ENCODE measurements around the gene FBLN2. TPM values are rescaled to one million over a fixed set of nuclear protein-coding genes. Genes with fewer than 3 reads are reported as not detected.

The FBLN2 gene
- polyA plus RNA-seq, 1 donor (not counting 4 experiments of a cell fraction or from before 2014, with no cell fraction given): 0.72 TPM

DNA sequence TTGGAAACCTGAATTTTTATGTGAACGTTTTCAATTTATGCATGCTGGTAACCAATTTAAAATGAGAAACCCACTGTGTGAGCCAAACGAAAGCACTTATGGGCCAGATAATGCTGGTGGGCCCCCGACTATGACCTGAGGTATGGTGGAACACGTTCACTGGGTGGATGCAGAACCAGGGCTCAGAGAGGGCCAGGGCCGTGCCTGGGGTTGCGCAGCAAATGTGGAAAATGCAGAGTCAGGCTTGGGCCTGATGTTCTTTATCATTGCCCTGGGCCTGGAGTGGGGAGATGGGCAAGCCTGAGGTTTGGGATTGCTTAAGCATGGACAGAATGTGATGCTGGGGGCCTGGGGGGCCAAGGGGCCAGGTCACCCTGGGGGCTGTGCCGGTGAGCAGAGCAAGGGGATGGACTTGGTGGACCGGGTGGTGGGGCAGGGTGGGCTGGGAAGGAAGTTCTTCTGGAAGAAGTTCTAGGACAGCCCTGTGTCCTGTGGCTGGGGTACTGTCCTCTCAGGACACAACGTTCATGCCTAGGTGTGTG, 17.9 kb downstream of the FBLN2 start:
- H3K27me3 ChIP-seq (ENCODE audit: control insufficient read depth, extremely low read depth, insufficient read depth, low read length): peaks cover 7% of the 10 kb centered on the region
- H4K20me1 ChIP-seq (ENCODE audit: control insufficient read depth, extremely low read depth, insufficient read depth, low read length): no peaks in the 10 kb centered on the region
- FAIRE-seq: no peak

DNA sequence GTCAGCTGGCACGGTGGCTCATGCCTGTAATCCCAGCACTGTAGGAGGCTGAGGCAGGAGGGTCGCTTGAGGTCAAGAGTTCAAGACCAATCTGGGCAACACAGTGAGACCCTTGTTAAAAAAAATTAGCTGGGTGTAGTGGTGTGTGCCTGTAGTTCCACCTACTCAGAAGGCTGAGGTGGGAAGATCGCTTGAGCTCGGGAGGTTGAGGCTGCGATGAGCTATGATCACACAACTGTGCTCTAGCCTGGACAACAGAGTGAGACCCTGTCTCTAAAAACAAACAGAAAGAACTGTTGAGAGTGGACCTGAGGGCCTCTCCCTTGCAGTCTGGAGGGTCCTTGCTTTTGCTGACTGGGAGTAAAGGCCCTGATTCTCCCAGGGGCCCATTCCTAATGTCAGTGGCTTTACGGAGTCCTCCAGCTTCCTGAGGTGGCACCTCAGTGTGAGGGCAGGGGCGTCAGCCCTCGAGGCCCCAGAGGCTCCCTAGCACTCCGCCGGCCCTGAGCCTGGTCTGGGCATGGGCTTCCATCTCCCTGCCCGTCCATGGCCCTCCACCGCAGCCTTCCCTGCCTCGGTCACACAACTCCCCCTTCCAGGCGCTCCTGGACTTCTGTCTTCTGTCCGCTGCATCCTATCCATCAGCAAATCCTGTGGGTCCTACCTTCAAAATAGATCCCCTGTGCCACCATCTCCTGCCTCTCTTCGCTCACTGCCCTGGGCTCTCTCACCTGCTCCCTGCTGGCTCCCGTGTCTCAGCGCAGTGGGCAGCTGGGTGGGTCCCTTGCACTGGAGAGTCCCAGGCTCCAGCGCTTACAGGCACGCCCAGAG, 19.0 kb downstream of the FBLN2 start:
- Histone ChIP-seq H3K4me1 (ENCODE audit: control insufficient read depth, extremely low read depth, insufficient read depth, low read length) (no peaks in the 10 kb centered on the region), H3K9me3 (ENCODE audit: control insufficient read depth, low read depth, low read length) (no peaks in the 10 kb centered on the region), H3K4me3 (ENCODE audit: control insufficient read depth in 2 of 3, extremely low read depth in 1 of 3, insufficient read depth in 2 of 3, low read depth in 1 of 3, low read length in 3 of 3) (no peak overlapping the region), H4K20me1 (ENCODE audit: control insufficient read depth, extremely low read depth, insufficient read depth, low read length) (no peaks in the 10 kb centered on the region), H3K27ac (ENCODE audit: control insufficient read depth, insufficient read depth, low read length) (no peak overlapping the region), H3K79me2 (ENCODE audit: control insufficient read depth, insufficient read depth, low read length) (no peaks in the 10 kb centered on the region), H3K4me2 (ENCODE audit: control insufficient read depth, extremely low read depth, insufficient read depth, low read depth, low read length) (no peak overlapping the region), H3K9me1 (ENCODE audit: control insufficient read depth, extremely low read depth, insufficient read depth, low read length) (no peaks in the 10 kb centered on the region), H2AFZ (ENCODE audit: control insufficient read depth, low read length) (no peak overlapping the region), H3K36me3 (ENCODE audit: control insufficient read depth in 2 of 2, extremely low read depth in 1 of 2, insufficient read depth in 2 of 2, low read length in 2 of 2) (no peaks in the 10 kb centered on the region), H3K27me3 (ENCODE audit: control insufficient read depth, extremely low read depth, insufficient read depth, low read length) (peaks cover 7% of the 10 kb centered on the region), H3K9ac (ENCODE audit: control insufficient read depth, extremely low read depth, insufficient read depth, low read length) (no peak overlapping the region)
- no peak for TF ChIP-seq EZH2 (IDR thresholded peaks at IDR 0.05; ENCODE audit: low read length)
- TF ChIP-seq, protein P1, sequence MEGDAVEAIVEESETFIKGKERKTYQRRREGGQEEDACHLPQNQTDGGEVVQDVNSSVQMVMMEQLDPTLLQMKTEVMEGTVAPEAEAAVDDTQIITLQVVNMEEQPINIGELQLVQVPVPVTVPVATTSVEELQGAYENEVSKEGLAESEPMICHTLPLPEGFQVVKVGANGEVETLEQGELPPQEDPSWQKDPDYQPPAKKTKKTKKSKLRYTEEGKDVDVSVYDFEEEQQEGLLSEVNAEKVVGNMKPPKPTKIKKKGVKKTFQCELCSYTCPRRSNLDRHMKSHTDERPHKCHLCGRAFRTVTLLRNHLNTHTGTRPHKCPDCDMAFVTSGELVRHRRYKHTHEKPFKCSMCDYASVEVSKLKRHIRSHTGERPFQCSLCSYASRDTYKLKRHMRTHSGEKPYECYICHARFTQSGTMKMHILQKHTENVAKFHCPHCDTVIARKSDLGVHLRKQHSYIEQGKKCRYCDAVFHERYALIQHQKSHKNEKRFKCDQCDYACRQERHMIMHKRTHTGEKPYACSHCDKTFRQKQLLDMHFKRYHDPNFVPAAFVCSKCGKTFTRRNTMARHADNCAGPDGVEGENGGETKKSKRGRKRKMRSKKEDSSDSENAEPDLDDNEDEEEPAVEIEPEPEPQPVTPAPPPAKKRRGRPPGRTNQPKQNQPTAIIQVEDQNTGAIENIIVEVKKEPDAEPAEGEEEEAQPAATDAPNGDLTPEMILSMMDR (optimal IDR thresholded peaks at IDR 0.05 in 1 of 3, IDR thresholded peaks at IDR 0.05 in 1 of 3, conservative IDR thresholded peaks at IDR 0.05 in 1 of 3; ENCODE audit: extremely low read depth in 1 of 3, insufficient read depth in 2 of 3, low read length in 3 of 3): no peak
- no peak for FAIRE-seq
- DNase-seq (ENCODE audit: low read depth, low spot score): no peak
- dilution Hi-C loops (cut with MboI; ENCODE audit: extremely low pct_ligation_motif_present, low sequenced_read_pairs): no loop called here

More for the DNA sequence above, 17.9 kb downstream of the FBLN2 start:
- no peak overlapping the region for H3K27ac ChIP-seq (ENCODE audit: control insufficient read depth, insufficient read depth, low read length)
- no peaks in the 10 kb centered on the region for H3K9me3 ChIP-seq (ENCODE audit: control insufficient read depth, low read depth, low read length)
- no peaks in the 10 kb centered on the region for H3K4me1 ChIP-seq (ENCODE audit: control insufficient read depth, extremely low read depth, insufficient read depth, low read length)
- no peak overlapping the region for H3K4me2 ChIP-seq (ENCODE audit: control insufficient read depth, extremely low read depth, insufficient read depth, low read depth, low read length)
- DNase-seq (ENCODE audit: low read depth, low spot score): no peak
- H3K4me3 ChIP-seq (ENCODE audit: control insufficient read depth in 2 of 3, extremely low read depth in 1 of 3, insufficient read depth in 2 of 3, low read depth in 1 of 3, low read length in 3 of 3): no peak overlapping the region
- dilution Hi-C loops (cut with MboI; ENCODE audit: extremely low pct_ligation_motif_present, low sequenced_read_pairs): no loop called here
- no peak overlapping the region for H2AFZ ChIP-seq (ENCODE audit: control insufficient read depth, low read length)
- H3K9me1 ChIP-seq (ENCODE audit: control insufficient read depth, extremely low read depth, insufficient read depth, low read length): no peaks in the 10 kb centered on the region
- no peak for TF ChIP-seq EZH2 (IDR thresholded peaks at IDR 0.05; ENCODE audit: low read length)
- TF ChIP-seq, protein P1 (optimal IDR thresholded peaks at IDR 0.05 in 1 of 3, IDR thresholded peaks at IDR 0.05 in 1 of 3, conservative IDR thresholded peaks at IDR 0.05 in 1 of 3; ENCODE audit: extremely low read depth in 1 of 3, insufficient read depth in 2 of 3, low read length in 3 of 3): no peak
- H3K79me2 ChIP-seq (ENCODE audit: control insufficient read depth, insufficient read depth, low read length): no peaks in the 10 kb centered on the region
- H3K36me3 ChIP-seq (ENCODE audit: control insufficient read depth in 2 of 2, extremely low read depth in 1 of 2, insufficient read depth in 2 of 2, low read length in 2 of 2): no peaks in the 10 kb centered on the region
- no peak overlapping the region for H3K9ac ChIP-seq (ENCODE audit: control insufficient read depth, extremely low read depth, insufficient read depth, low read length)

Measured in keratinocyte (primary cell).